ENCODE data around the gene VSX2.

Gene VSX2

DNA sequence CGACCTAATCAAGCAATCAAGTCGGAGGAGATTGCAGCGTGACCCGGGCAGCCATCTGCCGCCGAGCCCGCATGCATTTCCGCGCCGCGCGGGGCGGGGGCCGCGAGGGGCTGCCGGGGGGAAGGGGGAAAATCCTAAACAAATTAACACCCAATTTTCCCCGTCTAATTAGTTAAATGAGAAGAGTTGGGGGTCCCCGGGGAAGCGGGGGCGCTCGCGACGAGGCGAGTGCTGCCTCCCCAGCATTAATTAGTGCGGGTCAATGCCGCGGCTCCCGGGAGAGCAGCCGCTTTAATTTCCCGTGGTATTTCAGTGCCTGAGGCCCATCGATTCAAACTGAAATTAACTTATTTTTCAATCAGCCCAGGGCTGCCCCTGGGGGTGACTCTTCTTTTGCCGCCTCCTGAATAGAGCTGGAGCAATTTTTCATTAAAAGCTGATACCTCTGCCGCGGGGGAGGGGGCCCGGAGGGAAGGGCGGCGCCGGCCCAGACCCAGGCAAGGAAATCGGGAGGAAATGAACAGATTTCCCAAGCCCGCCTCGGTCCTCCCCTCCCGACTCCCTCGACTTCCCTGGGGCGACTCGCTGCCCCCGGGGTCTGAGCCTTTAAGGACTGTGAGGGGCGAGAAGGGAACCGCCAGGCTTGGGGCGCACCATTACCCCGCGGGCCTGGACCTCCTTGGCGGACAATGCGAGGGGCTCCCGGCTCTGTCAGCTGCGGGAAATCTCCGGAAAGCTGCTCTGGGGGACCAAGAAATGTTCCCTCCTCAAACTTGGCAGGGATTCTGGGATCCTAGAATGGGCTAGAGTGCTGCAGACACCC is 18.9 kb downstream of the VSX2 start:
- Histone ChIP-seq H3K36me3 (ENCODE audit: control insufficient read depth, insufficient read depth, low read length) (no peaks in the 10 kb centered on the region), H3K4me3 (replicated peaks; ENCODE audit: low read depth, low read length) (peak overlapping the region; percentile 64), H3K27me3 (replicated peaks; ENCODE audit: control insufficient read depth, insufficient read depth, low read length) (no peaks in the 10 kb centered on the region; the same call in none of the 2 replicates)
- TF ChIP-seq, protein P1, sequence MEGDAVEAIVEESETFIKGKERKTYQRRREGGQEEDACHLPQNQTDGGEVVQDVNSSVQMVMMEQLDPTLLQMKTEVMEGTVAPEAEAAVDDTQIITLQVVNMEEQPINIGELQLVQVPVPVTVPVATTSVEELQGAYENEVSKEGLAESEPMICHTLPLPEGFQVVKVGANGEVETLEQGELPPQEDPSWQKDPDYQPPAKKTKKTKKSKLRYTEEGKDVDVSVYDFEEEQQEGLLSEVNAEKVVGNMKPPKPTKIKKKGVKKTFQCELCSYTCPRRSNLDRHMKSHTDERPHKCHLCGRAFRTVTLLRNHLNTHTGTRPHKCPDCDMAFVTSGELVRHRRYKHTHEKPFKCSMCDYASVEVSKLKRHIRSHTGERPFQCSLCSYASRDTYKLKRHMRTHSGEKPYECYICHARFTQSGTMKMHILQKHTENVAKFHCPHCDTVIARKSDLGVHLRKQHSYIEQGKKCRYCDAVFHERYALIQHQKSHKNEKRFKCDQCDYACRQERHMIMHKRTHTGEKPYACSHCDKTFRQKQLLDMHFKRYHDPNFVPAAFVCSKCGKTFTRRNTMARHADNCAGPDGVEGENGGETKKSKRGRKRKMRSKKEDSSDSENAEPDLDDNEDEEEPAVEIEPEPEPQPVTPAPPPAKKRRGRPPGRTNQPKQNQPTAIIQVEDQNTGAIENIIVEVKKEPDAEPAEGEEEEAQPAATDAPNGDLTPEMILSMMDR (IDR thresholded peaks at IDR 0.05; ENCODE audit: insufficient read depth, low read length, poor library complexity, severe bottlenecking), result no peak
- no peak for DNase-seq (ENCODE audit: extremely low read depth, insufficient read length)

DNA sequence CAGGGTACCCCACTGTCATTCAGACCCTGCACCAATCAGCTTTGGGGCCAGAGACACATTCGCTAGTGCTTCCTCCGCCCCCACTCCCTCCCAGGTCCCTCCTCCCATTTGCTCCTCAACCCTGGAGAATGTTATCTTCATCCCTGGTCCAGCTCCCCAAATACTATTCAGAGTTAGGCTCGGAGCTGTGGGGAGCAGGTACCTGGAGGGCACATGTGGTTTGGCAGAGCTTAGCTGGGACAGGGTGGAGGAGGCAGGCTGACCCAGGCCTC is 19.5 kb downstream of the VSX2 start:
- no peak for DNase-seq (ENCODE audit: extremely low read depth, insufficient read length)
- TF ChIP-seq, protein P1 (IDR thresholded peaks at IDR 0.05; ENCODE audit: insufficient read depth, low read length, poor library complexity, severe bottlenecking), result no peak
- Histone ChIP-seq H3K36me3 (ENCODE audit: control insufficient read depth, insufficient read depth, low read length) (no peaks in the 10 kb centered on the region), H3K4me3 (replicated peaks; ENCODE audit: low read depth, low read length) (no peak overlapping the region), H3K27me3 (replicated peaks; ENCODE audit: control insufficient read depth, insufficient read depth, low read length) (no peaks in the 10 kb centered on the region; the same call in none of the 2 replicates)

DNA sequence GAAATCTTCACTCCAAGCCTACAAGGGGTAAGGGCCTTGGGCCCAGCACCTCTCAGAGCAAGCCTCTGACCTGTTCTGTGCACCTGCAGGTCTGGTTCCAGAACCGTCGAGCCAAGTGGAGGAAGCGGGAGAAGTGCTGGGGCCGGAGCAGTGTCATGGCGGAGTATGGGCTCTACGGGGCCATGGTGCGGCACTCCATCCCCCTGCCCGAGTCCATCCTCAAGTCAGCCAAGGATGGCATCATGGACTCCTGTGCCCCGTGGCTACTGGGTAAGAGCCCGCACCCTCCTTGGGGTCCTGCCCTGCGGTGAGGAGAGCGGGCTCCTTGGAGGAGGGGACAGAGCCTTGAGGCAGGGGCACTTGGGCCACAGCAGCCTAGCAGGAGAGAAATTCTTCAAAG is 20.3 kb downstream of the VSX2 start:
- no peak overlapping the region for H3K4me3 ChIP-seq (replicated peaks; ENCODE audit: low read depth, low read length)
- no peaks in the 10 kb centered on the region for H3K36me3 ChIP-seq (ENCODE audit: control insufficient read depth, insufficient read depth, low read length)
- TF ChIP-seq, protein P1 (IDR thresholded peaks at IDR 0.05; ENCODE audit: insufficient read depth, low read length, poor library complexity, severe bottlenecking), result no peak
- no peaks in the 10 kb centered on the region; the same call in none of the 2 replicates for H3K27me3 ChIP-seq (replicated peaks; ENCODE audit: control insufficient read depth, insufficient read depth, low read length)
- no peak for DNase-seq (ENCODE audit: extremely low read depth, insufficient read length)

DNA sequence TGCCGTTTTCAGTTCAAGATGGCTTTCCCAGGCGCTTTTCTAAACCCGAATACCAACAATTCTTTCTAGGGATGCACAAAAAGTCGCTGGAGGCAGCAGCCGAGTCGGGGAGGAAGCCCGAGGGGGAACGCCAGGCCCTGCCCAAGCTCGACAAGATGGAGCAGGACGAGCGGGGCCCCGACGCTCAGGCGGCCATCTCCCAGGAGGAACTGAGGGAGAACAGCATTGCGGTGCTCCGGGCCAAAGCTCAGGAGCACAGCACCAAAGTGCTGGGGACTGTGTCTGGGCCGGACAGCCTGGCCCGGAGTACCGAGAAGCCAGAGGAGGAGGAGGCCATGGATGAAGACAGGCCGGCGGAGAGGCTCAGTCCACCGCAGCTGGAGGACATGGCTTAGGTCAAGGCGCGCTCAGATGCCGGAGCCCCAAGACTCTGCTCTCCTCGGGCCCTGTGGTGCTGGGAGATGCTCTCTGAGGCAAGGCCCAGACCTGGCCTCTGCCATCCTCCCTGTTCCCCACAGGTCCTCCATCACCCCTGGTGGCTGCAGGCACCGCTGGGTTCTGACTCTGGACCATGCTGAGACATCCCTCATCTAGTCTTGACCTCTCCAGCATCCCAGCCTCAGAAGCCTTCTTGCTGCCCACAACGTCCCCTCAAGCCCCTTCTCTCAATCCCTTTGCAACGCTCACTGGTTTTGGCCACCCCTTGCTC is 21.4 kb downstream of the VSX2 start:
- Histone ChIP-seq H3K36me3 (ENCODE audit: control insufficient read depth, insufficient read depth, low read length) (no peaks in the 10 kb centered on the region), H3K27me3 (replicated peaks; ENCODE audit: control insufficient read depth, insufficient read depth, low read length) (no peaks in the 10 kb centered on the region; the same call in none of the 2 replicates), H3K4me3 (replicated peaks; ENCODE audit: low read depth, low read length) (no peak overlapping the region)
- TF ChIP-seq, protein P1 (IDR thresholded peaks at IDR 0.05; ENCODE audit: insufficient read depth, low read length, poor library complexity, severe bottlenecking), result no peak
- no peak for DNase-seq (ENCODE audit: extremely low read depth, insufficient read length)

DNA sequence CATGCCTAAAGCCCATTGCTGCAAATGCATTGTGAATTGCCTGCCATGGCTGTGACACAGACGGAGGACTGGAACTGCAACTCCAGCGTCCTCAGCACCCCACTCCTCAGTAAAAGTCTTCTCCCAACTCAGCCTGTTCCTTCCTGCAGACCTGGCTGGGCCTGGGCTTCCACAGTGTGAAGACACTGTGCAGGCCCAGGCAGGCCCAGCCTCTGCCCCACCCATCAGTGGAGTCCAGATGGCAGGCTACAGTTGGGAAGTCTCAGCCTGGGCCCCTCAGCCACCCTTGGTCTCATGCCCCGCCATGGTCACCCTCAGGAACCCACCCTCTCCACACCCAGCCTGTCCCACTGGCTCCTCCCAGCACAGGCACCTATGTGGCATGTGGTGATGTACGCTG is 22.0 kb downstream of the VSX2 start:
- no peaks in the 10 kb centered on the region; the same call in none of the 2 replicates for H3K27me3 ChIP-seq (replicated peaks; ENCODE audit: control insufficient read depth, insufficient read depth, low read length)
- H3K4me3 ChIP-seq (replicated peaks; ENCODE audit: low read depth, low read length), result no peak overlapping the region
- no peak for DNase-seq (ENCODE audit: extremely low read depth, insufficient read length)
- TF ChIP-seq, protein P1 (IDR thresholded peaks at IDR 0.05; ENCODE audit: insufficient read depth, low read length, poor library complexity, severe bottlenecking), result no peak
- H3K36me3 ChIP-seq (ENCODE audit: control insufficient read depth, insufficient read depth, low read length), result no peaks in the 10 kb centered on the region
